Ishikawa (cell line): ENCODE data around the gene GABRR1.

Source experiments
- CEBPB ChIP-seq: IDR thresholded peaks from 2 replicates; pipeline ENCODE4 v1.6.1; 2012
- CREB1 ChIP-seq: IDR thresholded peaks from 2 replicates; pipeline ENCODE4 v1.6.1; 2012; ENCODE audit warnings: low read depth
- EGR1 ChIP-seq: IDR thresholded peaks from 2 replicates; pipeline ENCODE4 v1.6.1; 2012
- EP300 ChIP-seq: IDR thresholded peaks from 2 replicates; pipeline ENCODE4 v1.6.1; 2012; ENCODE audit warnings: borderline replicate concordance
- FOXM1 ChIP-seq: IDR thresholded peaks from 2 replicates; pipeline ENCODE4 v1.6.1; 2012; ENCODE audit warnings: low read depth, borderline replicate concordance
- NFIC ChIP-seq: IDR thresholded peaks from 2 replicates; pipeline ENCODE4 v1.6.1; 2012
- RAD21 ChIP-seq: IDR thresholded peaks from 2 replicates; pipeline ENCODE4 v1.6.1; 2012; ENCODE audit warnings: low read depth
- TAF1 ChIP-seq: IDR thresholded peaks from 2 replicates; pipeline ENCODE4 v1.6.1; 2012; ENCODE audit warnings: low read depth, mild to moderate bottlenecking
- YY1 ChIP-seq: IDR thresholded peaks from 2 replicates; pipeline ENCODE4 v1.6.1; 2012; ENCODE audit warnings: low read depth
- TF ChIP-seq, protein P1 (sequence below): IDR thresholded peaks from 2 replicates; pipeline ENCODE4 v1.6.1; 2012; ENCODE audit warnings: low read depth, mild to moderate bottlenecking
- TF ChIP-seq, protein P2 (sequence below): IDR thresholded peaks from 2 replicates; pipeline ENCODE4 v1.6.1; 2012

DNA sequence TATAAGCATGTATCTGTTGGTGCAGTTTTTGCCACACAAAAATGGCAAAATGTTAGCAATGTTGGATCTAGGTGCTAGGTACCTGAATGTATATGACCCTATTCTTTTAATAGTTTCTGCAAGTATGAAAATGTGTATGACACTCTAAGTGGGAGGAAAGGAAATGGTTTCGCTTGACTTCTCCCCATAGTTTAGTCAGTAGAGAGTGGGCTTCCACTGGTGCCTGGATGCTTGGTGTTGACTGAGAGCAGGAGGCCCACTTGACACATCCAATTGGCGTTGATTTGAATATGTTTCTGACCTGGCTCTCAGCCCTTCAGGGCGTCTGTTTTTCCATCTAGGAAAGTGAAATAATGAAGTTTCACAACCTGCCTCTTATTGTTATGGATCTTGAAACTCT is 41.8 kb upstream of the GABRR1 start:
- TF ChIP-seq TAF1 (no peak), EP300 (no peak), YY1 (no peak), CREB1 (no peak), CEBPB (no peak), NFIC (no peak), FOXM1 (no peak), RAD21 (no peak), EGR1 (no peak)
- TF ChIP-seq, protein P1, sequence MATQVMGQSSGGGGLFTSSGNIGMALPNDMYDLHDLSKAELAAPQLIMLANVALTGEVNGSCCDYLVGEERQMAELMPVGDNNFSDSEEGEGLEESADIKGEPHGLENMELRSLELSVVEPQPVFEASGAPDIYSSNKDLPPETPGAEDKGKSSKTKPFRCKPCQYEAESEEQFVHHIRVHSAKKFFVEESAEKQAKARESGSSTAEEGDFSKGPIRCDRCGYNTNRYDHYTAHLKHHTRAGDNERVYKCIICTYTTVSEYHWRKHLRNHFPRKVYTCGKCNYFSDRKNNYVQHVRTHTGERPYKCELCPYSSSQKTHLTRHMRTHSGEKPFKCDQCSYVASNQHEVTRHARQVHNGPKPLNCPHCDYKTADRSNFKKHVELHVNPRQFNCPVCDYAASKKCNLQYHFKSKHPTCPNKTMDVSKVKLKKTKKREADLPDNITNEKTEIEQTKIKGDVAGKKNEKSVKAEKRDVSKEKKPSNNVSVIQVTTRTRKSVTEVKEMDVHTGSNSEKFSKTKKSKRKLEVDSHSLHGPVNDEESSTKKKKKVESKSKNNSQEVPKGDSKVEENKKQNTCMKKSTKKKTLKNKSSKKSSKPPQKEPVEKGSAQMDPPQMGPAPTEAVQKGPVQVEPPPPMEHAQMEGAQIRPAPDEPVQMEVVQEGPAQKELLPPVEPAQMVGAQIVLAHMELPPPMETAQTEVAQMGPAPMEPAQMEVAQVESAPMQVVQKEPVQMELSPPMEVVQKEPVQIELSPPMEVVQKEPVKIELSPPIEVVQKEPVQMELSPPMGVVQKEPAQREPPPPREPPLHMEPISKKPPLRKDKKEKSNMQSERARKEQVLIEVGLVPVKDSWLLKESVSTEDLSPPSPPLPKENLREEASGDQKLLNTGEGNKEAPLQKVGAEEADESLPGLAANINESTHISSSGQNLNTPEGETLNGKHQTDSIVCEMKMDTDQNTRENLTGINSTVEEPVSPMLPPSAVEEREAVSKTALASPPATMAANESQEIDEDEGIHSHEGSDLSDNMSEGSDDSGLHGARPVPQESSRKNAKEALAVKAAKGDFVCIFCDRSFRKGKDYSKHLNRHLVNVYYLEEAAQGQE = no peak
- TF ChIP-seq, protein P2, sequence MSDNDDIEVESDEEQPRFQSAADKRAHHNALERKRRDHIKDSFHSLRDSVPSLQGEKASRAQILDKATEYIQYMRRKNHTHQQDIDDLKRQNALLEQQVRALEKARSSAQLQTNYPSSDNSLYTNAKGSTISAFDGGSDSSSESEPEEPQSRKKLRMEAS = no peak
